ENCODE measurements around the gene SAXO1.
A peak's percentile ranks its signal among the peaks of the same experiment; 100 is the strongest.
"Not testable (repeated sequence)": the region's sequence is repeated elsewhere in the genome, so short reads cannot be mapped to it uniquely, and the experiment has no call there.

SAXO1 gene

GRCh38 chr9:19033015-19033414, at the start of gene SAXO1:
Gene SAXO1, minus strand, starts transcription at chr9:19033209. Its CDS starts 301 bp downstream, at chr9:19032908.
- DNase-seq = no peak

GRCh38 chr9:19074836-19075235, 41.8 kb upstream of the SAXO1 start:
- DNase-seq = no peak

- no peak for DNase-seq
Observed at GRCh38 chr9:19074229-19074628, 41.2 kb upstream of the SAXO1 start.

GRCh38 chr9:19057033-19057432, 24.0 kb upstream of the SAXO1 start:
- no peak for DNase-seq

GRCh38 chr9:19050637-19051591, 17.9 kb upstream of the SAXO1 start:
- no peak for DNase-seq

- no peak for DNase-seq
Observed at GRCh38 chr9:19049917-19050636, 17.1 kb upstream of the SAXO1 start.

GRCh38 chr9:19048966-19049916, 16.2 kb upstream of the SAXO1 start, which contains the start of gene RRAGA:
Gene RRAGA, plus strand, starts transcription at chr9:19049427. Its CDS starts 233 bp downstream, at chr9:19049660.
- peak; percentile 88 for DNase-seq

- no peak for DNase-seq
Observed at GRCh38 chr9:19036611-19037010, 3.6 kb upstream of the SAXO1 start.

GRCh38 chr9:19032406-19032805, 603 bp downstream of the SAXO1 start:
- DNase-seq = no peak

GRCh38 chr9:19030899-19031298, 2.1 kb downstream of the SAXO1 start:
- no peak for DNase-seq

GRCh38 chr9:19028835-19029451, 4.1 kb downstream of the SAXO1 start:
- peak; percentile 53 for DNase-seq

- no peak for DNase-seq
Observed at GRCh38 chr9:19027825-19028224, 5.2 kb downstream of the SAXO1 start.

GRCh38 chr9:19026375-19026774, 6.6 kb downstream of the SAXO1 start:
- no peak for DNase-seq

- no peak for DNase-seq
Observed at GRCh38 chr9:19023078-19023477, 9.9 kb downstream of the SAXO1 start.

GRCh38 chr9:19022206-19022605, 10.8 kb downstream of the SAXO1 start:
- no peak for DNase-seq

- not testable (repeated sequence) for DNase-seq
Observed at GRCh38 chr9:19021649-19022048, 11.4 kb downstream of the SAXO1 start.

GRCh38 chr9:19020886-19021455, 12.0 kb downstream of the SAXO1 start:
- DNase-seq = no peak

GRCh38 chr9:19018201-19018600, 14.8 kb downstream of the SAXO1 start:
- DNase-seq = no peak

GRCh38 chr9:19009391-19009965, 23.5 kb downstream of the SAXO1 start:
- DNase-seq = no peak

- no peak for DNase-seq
Observed at GRCh38 chr9:19000133-19000532, 32.9 kb downstream of the SAXO1 start.

- DNase-seq = no peak
Observed at GRCh38 chr9:18999173-18999785, 33.7 kb downstream of the SAXO1 start.

Data from NCI-H1105 treated with DMSO at 0.1 percent for 48 hours (cell line).